ENCODE measurements around the gene MT1H. TPM values are rescaled to one million over a fixed set of nuclear protein-coding genes. Genes with fewer than 3 reads are reported as not detected.
A peak's percentile ranks its signal among the peaks of the same experiment; 100 is the strongest.

The MT1H gene
- total and polyA plus RNA-seq, 2 of the 13 experiments (the other 11 are each of a cell fraction or from before 2014, with no cell fraction given), result 0.60 TPM; not detected in 1

DNA sequence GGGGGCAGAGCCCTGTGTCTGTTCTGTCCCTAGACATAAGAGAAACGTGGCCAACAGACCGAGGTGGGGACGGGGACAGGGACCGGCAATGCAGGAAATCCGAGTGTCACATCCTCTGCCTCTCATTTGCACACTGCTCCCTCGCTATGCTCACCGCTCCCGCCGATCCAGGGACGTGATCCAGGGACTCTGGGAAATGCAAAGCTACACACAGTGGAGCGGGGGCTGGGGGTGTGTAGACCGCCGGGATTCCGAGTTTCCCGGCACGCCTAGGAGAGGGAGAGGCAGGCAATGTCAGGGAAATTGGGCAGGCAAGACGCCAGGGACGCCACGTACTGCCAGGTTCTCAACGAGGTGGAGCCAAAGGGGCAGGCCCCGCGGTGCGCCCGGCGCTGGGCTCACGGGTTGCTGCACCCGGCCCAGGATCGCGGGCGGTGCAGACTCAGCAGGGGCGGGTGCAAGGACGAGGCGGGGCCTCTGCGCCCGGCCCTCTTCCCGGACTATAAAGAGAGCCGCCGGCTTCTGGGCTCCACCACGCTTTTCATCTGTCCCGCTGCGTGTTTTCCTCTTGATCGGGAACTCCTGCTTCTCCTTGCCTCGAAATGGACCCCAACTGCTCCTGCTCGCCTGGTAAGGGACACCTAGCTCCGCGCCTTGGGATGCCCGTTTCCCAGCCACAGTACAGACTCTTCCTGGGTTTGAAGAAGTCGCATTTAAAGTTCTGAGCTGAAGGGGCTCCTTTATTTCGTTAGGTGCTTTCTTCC lies 12.5 kb downstream of the MT1H start, which contains the start of gene MT1X (continued):
- TF ChIP-seq EED (CRISPR knock-in tag; IDR thresholded peaks at IDR 0.05) (no peak), ZFP36L1 (CRISPR knock-in tag; IDR thresholded peaks at IDR 0.05) (0 out of 2 replicates have a peak, but pooled peaks have one; percentile 23), ZNF331 (CRISPR knock-in tag; IDR thresholded peaks at IDR 0.05) (peak; percentile 47; the same call in 1 of the 2 replicates), GFI1 (CRISPR knock-in tag; IDR thresholded peaks at IDR 0.05; ENCODE audit: borderline replicate concordance) (peak; percentile 68), ZNF556 (CRISPR knock-in tag; IDR thresholded peaks at IDR 0.05; ENCODE audit: borderline replicate concordance) (no peak), REXO4 (CRISPR knock-in tag; IDR thresholded peaks at IDR 0.05; ENCODE audit: borderline replicate concordance) (no peak), ZNF629 (CRISPR knock-in tag; conservative IDR thresholded peaks at IDR 0.05) (no peak), GATAD1 (CRISPR knock-in tag; IDR thresholded peaks at IDR 0.05) (no peak), MEIS2 (CRISPR knock-in tag; IDR thresholded peaks at IDR 0.05) (peak; percentile 56), ZNF598 (CRISPR knock-in tag; IDR thresholded peaks at IDR 0.05; ENCODE audit: borderline replicate concordance) (peak; percentile 82), DNMT3B (CRISPR knock-in tag; conservative IDR thresholded peaks at IDR 0.05) (no peak), ZMYM4 (CRISPR knock-in tag; IDR thresholded peaks at IDR 0.05) (peak; percentile 88), PHF21A (CRISPR knock-in tag; IDR thresholded peaks at IDR 0.05) (peak; percentile 84), RBAK (CRISPR knock-in tag; IDR thresholded peaks at IDR 0.05) (no peak; the same call in 1 of the 2 replicates), SMARCC2 (IDR thresholded peaks at IDR 0.05) (no peak), ZNF549 (CRISPR knock-in tag; IDR thresholded peaks at IDR 0.05) (no peak), ZNF382 (CRISPR knock-in tag; IDR thresholded peaks at IDR 0.05; ENCODE audit: borderline replicate concordance) (no peak), SNAPC4 (CRISPR knock-in tag; IDR thresholded peaks at IDR 0.05) (0 out of 2 replicates have a peak, but pooled peaks have one; percentile 64), SIX1 (CRISPR knock-in tag; IDR thresholded peaks at IDR 0.05; ENCODE audit: borderline replicate concordance) (no peak), CREM (IDR thresholded peaks at IDR 0.05) (no peak), CREM (CRISPR knock-in tag; IDR thresholded peaks at IDR 0.05) (no peak)
- TF ChIP-seq, protein P1, sequence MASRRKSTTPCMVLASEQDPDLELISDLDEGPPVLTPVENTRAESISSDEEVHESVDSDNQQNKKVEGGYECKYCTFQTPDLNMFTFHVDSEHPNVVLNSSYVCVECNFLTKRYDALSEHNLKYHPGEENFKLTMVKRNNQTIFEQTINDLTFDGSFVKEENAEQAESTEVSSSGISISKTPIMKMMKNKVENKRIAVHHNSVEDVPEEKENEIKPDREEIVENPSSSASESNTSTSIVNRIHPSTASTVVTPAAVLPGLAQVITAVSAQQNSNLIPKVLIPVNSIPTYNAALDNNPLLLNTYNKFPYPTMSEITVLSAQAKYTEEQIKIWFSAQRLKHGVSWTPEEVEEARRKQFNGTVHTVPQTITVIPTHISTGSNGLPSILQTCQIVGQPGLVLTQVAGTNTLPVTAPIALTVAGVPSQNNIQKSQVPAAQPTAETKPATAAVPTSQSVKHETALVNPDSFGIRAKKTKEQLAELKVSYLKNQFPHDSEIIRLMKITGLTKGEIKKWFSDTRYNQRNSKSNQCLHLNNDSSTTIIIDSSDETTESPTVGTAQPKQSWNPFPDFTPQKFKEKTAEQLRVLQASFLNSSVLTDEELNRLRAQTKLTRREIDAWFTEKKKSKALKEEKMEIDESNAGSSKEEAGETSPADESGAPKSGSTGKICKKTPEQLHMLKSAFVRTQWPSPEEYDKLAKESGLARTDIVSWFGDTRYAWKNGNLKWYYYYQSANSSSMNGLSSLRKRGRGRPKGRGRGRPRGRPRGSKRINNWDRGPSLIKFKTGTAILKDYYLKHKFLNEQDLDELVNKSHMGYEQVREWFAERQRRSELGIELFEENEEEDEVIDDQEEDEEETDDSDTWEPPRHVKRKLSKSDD (CRISPR knock-in tag; IDR thresholded peaks at IDR 0.05; ENCODE audit: low read depth), result peak; percentile 68; the same call in 1 of the 2 replicates
- TF ChIP-seq, protein P2, sequence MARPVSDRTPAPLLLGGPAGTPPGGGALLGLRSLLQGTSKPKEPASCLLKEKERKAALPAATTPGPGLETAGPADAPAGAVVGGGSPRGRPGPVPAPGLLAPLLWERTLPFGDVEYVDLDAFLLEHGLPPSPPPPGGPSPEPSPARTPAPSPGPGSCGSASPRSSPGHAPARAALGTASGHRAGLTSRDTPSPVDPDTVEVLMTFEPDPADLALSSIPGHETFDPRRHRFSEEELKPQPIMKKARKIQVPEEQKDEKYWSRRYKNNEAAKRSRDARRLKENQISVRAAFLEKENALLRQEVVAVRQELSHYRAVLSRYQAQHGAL (CRISPR knock-in tag; IDR thresholded peaks at IDR 0.05; ENCODE audit: not compliant biosample characterization), result no peak

Data from HepG2 (cell line).